Keratinocyte (primary cell): Measurements from ENCODE around the gene CERS1. TPM values are rescaled to one million over a fixed set of nuclear protein-coding genes. Genes with fewer than 3 reads are reported as not detected.

ENCODE experiments used
- DNase-seq: peaks from one replicate; pipeline ENCODE4 v3.0.0-alpha.2; 2011; ENCODE audit warnings: low read depth, missing footprints, low spot score
- FAIRE-seq: peaks from 2 replicates; lab custom pipeline; 2011; peaks lifted over from hg19 to GRCh38; lab: Jason Lieb, UNC
- H2AFZ ChIP-seq: 2 replicates; pipeline ENCODE4 v1.6.0; 2012; ENCODE audit warnings: low read length, control low read depth, inconsistent platforms; ENCODE audit not compliant: control insufficient read depth
- H3K27ac ChIP-seq: 2 replicates; pipeline ENCODE4 v1.5.1; 2011; ENCODE audit warnings: low read length; ENCODE audit not compliant: control insufficient read depth, insufficient read depth
- H3K27me3 ChIP-seq: 3 replicates; pipeline ENCODE4 v1.6.0; 2011; ENCODE audit warnings: low read length; ENCODE audit not compliant: control insufficient read depth, insufficient read depth; ENCODE audit errors: extremely low read depth
- H3K36me3 ChIP-seq, 2 experiments: 2 replicates in 1 of 2; 3 replicates in 1 of 2; pipeline ENCODE4 v1.5.1; 2011; ENCODE audit warnings: low read length in 2 of 2, mild to moderate bottlenecking in 1 of 2; ENCODE audit not compliant: control insufficient read depth in 2 of 2, insufficient read depth in 2 of 2; ENCODE audit errors: extremely low read depth in 1 of 2
- H3K4me1 ChIP-seq: 3 replicates; pipeline ENCODE4 v1.5.1; 2011; ENCODE audit warnings: low read length; ENCODE audit not compliant: control insufficient read depth, insufficient read depth; ENCODE audit errors: extremely low read depth
- H3K4me2 ChIP-seq: 3 replicates; pipeline ENCODE4 v1.6.0; 2011; ENCODE audit warnings: low read depth, low read length; ENCODE audit not compliant: control insufficient read depth, insufficient read depth; ENCODE audit errors: extremely low read depth
- H3K4me3 ChIP-seq, 3 experiments: fragments of 200-600 bp in 1 of 3; sonication (generic) in 1 of 3; 2 replicates in 2 of 3; 3 replicates in 1 of 3; pipeline ENCODE4 v1.5.1; 2011 to 2016; ENCODE audit warnings: low read length in 3 of 3, mild to moderate bottlenecking in 3 of 3, control low read depth in 2 of 3, inconsistent platforms in 1 of 3, low read depth in 1 of 3, mixed read lengths in 1 of 3, mixed run types in 1 of 3, moderate library complexity in 1 of 3; ENCODE audit not compliant: control insufficient read depth in 2 of 3, insufficient read depth in 2 of 3; ENCODE audit errors: extremely low read depth in 1 of 3
- H3K79me2 ChIP-seq: 2 replicates; pipeline ENCODE4 v1.6.0; 2012; ENCODE audit warnings: low read length; ENCODE audit not compliant: control insufficient read depth, insufficient read depth
- H3K9ac ChIP-seq: 3 replicates; pipeline ENCODE4 v1.6.0; 2011; ENCODE audit warnings: low read length; ENCODE audit not compliant: control insufficient read depth, insufficient read depth; ENCODE audit errors: extremely low read depth
- H3K9me1 ChIP-seq: 3 replicates; pipeline ENCODE4 v1.6.0; 2011; ENCODE audit warnings: low read length; ENCODE audit not compliant: control insufficient read depth, insufficient read depth; ENCODE audit errors: extremely low read depth
- H3K9me3 ChIP-seq: 2 replicates; pipeline ENCODE4 v1.5.1; 2012; ENCODE audit warnings: low read depth, low read length; ENCODE audit not compliant: control insufficient read depth
- H4K20me1 ChIP-seq: 3 replicates; pipeline ENCODE4 v1.6.0; 2011; ENCODE audit warnings: low read length; ENCODE audit not compliant: control insufficient read depth, insufficient read depth; ENCODE audit errors: extremely low read depth
- CTCF ChIP-seq, 3 experiments: IDR thresholded peaks in 1 of 3; conservative IDR thresholded peaks in 1 of 3; optimal IDR thresholded peaks in 1 of 3; 2 replicates in 2 of 3; 3 replicates in 1 of 3; pipeline versions ENCODE3 to v1.5.1; 2011; ENCODE audit warnings: low read length in 3 of 3, mild to moderate bottlenecking in 3 of 3, moderate library complexity in 2 of 3, control low read depth in 1 of 3, inconsistent platforms in 1 of 3; ENCODE audit not compliant: insufficient read depth in 2 of 3; ENCODE audit errors: extremely low read depth in 1 of 3
- EZH2 ChIP-seq: IDR thresholded peaks from one replicate; pipeline ENCODE4 v1.6.1; 2012; ENCODE audit warnings: inconsistent platforms, mild to moderate bottlenecking, low read length, moderate library complexity
- dilution Hi-C: fragments of 300-500 bp; cut with MboI; formaldehyde crosslinking; loops from one replicate; pipeline ENCODE4 v1.7.0; 2020; ENCODE audit warnings: low sequenced_read_pairs; ENCODE audit not compliant: extremely low pct_ligation_motif_present
- polyA minus RNA-seq, 3 experiments: library from RNA; depleted of rRNA, polyadenylated mRNA; stranded (reverse); fragments of >200 nt; gene quantifications; 1 replicate in 1 of 3; 2 replicates in 1 of 3; 3 replicates in 1 of 3; pipeline ENCODE4 v1.2.3, GENCODE V29; 2011
- polyA plus RNA-seq, 5 experiments: library from polyadenylated mRNA; depleted of rRNA in 3 of 5; stranded (reverse) in 3 of 5; stranded (forward) in 1 of 5; unstranded in 1 of 5; fragments of >200 nt; gene quantifications; 1 replicate in 1 of 5; 2 replicates in 3 of 5; 3 replicates in 1 of 5; pipeline versions ENCODE4 v1.2.1 to v1.2.3, GENCODE V29; 2011 to 2012; ENCODE audit warnings: missing spikeins in 2 of 5, low read depth in 1 of 5, low replicate concordance in 1 of 5

CERS1 gene
- polyA plus RNA-seq (0.09 to 0.23 TPM (median 0.14 TPM) in 3 replicates), polyA minus RNA-seq (0.52 TPM in 1 of 3 replicates, not detected in the others)
- polyA plus RNA-seq (2011; ENCODE audit: low read depth): 0.62 TPM
- polyA plus RNA-seq (2011; cell fraction: cytosol; rRNA removed): 0.12 and 0.32 TPM in 2 replicates
- 0.41 and 1.2 TPM in 2 replicates for polyA plus RNA-seq (2011; cell fraction: nucleus; rRNA removed)
- 0.21 and 0.75 TPM in 2 replicates for polyA plus RNA-seq (2012; ENCODE audit: low replicate concordance)
- not detected for polyA minus RNA-seq (2011; cell fraction: cytosol; rRNA and poly(A)+ RNA removed)
- polyA minus RNA-seq (2011; cell fraction: nucleus; rRNA and poly(A)+ RNA removed): 0.93 TPM in 1 of 2 replicates, not detected in the other

- Histone ChIP-seq H3K4me3 (peak within 1 kb of the TSS in 1 of 3 experiments; percentile 18), H3K9me1 (no peaks in the 10 kb centered on the region), H3K9me3 (no peaks in the 10 kb centered on the region), H2AFZ (no peak within 1 kb of the TSS), H3K36me3 (peaks cover 0 to 3% of the 10 kb centered on the region in 2 experiments), H4K20me1 (no peaks in the 10 kb centered on the region), H3K9ac (no peak within 1 kb of the TSS), H3K79me2 (no peaks in the 10 kb centered on the region), H3K27me3 (peaks cover 35% of the 10 kb centered on the region), H3K4me2 (peak within 1 kb of the TSS; percentile 67), H3K27ac (no peak within 1 kb of the TSS), H3K4me1 (no peaks in the 10 kb centered on the region)
- dilution Hi-C loops: no loop called here
- TF ChIP-seq CTCF (optimal IDR thresholded peaks at IDR 0.05 in 1 of 3, IDR thresholded peaks at IDR 0.05 in 1 of 3, conservative IDR thresholded peaks at IDR 0.05 in 1 of 3; ENCODE audit: extremely low read depth in 1 of 3, insufficient read depth in 2 of 3, low read length in 3 of 3) (no peak), EZH2 (no peak)
- DNase-seq (no peak), FAIRE-seq (no peak)
These were observed at the start of gene CERS1 for GRCh38 chr19:18895824-18896341. Gene CERS1, minus strand, starts transcription at chr19:18896158. Its CDS starts 86 bp downstream, at chr19:18896072.

- H3K27me3 ChIP-seq: no peaks in the 10 kb centered on the region
- FAIRE-seq: no peak
- H2AFZ ChIP-seq: no peak overlapping the region
- H3K27ac ChIP-seq: no peak overlapping the region
- peaks cover 4 to 9% of the 10 kb centered on the region in 2 experiments for H3K36me3 ChIP-seq
- H3K9me1 ChIP-seq: no peaks in the 10 kb centered on the region
- dilution Hi-C loops: no loop called here
- H3K79me2 ChIP-seq: peaks cover 19% of the 10 kb centered on the region
- no peak overlapping the region for H3K9ac ChIP-seq
- TF ChIP-seq EZH2 (no peak), CTCF (optimal IDR thresholded peaks at IDR 0.05 in 1 of 3, IDR thresholded peaks at IDR 0.05 in 1 of 3, conservative IDR thresholded peaks at IDR 0.05 in 1 of 3; ENCODE audit: extremely low read depth in 1 of 3, insufficient read depth in 2 of 3, low read length in 3 of 3) (no peak)
- no peaks in the 10 kb centered on the region for H3K9me3 ChIP-seq
- DNase-seq: no peak
- no peak overlapping the region for H3K4me2 ChIP-seq
- H3K4me1 ChIP-seq: peaks cover 10% of the 10 kb centered on the region
- H4K20me1 ChIP-seq: no peaks in the 10 kb centered on the region
- H3K4me3 ChIP-seq: no peak overlapping the region
These were observed 49.3 kb upstream of the CERS1 start for GRCh38 chr19:18945297-18945696.
